ENCODE results near the gene CNTROB. TPM values are rescaled to one million over a fixed set of nuclear protein-coding genes. Genes with fewer than 3 reads are reported as not detected.

Gene CNTROB
- total RNA-seq, 5 donors from 2014 or later (not counting 1 experiment from before 2014, with no cell fraction given), result 28.9 to 34.9 (median 32.9) TPM

DNA sequence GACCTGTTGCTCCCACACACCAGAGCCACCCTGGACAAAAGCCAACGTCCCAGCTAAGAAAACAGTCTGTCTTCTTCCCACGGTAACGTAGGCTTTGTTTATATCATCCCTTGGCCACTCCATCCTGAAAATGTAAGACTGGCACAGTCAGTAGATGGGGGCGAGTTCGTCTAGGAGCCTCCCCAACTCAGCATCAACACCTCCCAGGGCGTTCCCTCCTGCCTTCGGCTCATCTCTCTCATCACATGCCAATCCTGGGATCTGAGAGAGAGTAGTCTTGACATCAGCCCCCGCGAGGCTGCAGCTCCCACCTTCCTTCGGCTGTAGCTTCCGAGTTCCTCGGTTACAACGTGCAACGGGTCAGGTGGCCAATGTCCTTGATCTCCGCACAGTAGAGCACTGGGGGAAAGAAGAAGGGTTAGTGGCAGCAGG is 16.8 kb upstream of the CNTROB start:
- 1% methylated on average over 9 of the region's 15 CpGs for WGBS (ENCODE audit: insufficient coverage)
- no peaks in the 10 kb centered on the region for H3K27me3 ChIP-seq (replicated peaks in 1 of 2; ENCODE audit: control insufficient read depth in 2 of 2, extremely low read depth in 1 of 2, insufficient read depth in 2 of 2, low read length in 1 of 2)
- H3K9me3 ChIP-seq, result no peaks in the 10 kb centered on the region
- CTCF ChIA-PET, result interaction anchor here (0.7 to 2.6 kb wide), 5 partner anchors 32 to 75 kb away, joined by 3 to 24 read pairs (median 3); partner anchors contain the start of gene NAA38 (in 1 of the 2)
- Mint-ChIP-seq H3K27me3 (no peaks in the 10 kb centered on the region), H3K27ac (peak overlapping the region; percentile 85 to 94), H3K36me3 (peaks cover 16% of the 10 kb centered on the region), H3K4me1 (peaks cover 27 to 36% (median 32%) of the 10 kb centered on the region in 3 donors), H3K4me3 (peak overlapping the region; percentile 83 to 92 (median 91)), H3K9me3 (no peaks in the 10 kb centered on the region)
- POLR2A ChIA-PET, result interaction anchor here (0.6 to 0.7 kb wide), 2 partner anchors 23 to 68 kb away, joined by 4 to 6 read pairs; no protein-coding TSS in a partner anchor
- peak in 2 of 35 experiments; percentile 12 to 27 for DNase-seq
- H3K4me3 ChIP-seq (ENCODE audit: control insufficient read depth in 1 of 2, extremely low read depth in 1 of 2, low read length in 1 of 2), result peak overlapping the region; percentile 65 to 77
- H3K36me3 ChIP-seq (ENCODE audit: control insufficient read depth in 2 of 2, extremely low read depth in 1 of 2, insufficient read depth in 1 of 2, low read length in 1 of 2), result peaks cover 16 to 18% of the 10 kb centered on the region in 2 donors
- peak in 3 of 4 experiments; percentile 37 to 46 (median 41) for ATAC-seq (replicated peaks in 1 of 4)
- H3K27ac ChIP-seq (ENCODE audit: low read length), result peak overlapping the region; percentile 70
- peaks cover 18 to 21% of the 10 kb centered on the region in 2 experiments for H3K4me1 ChIP-seq (ENCODE audit: control insufficient read depth in 1 of 2, extremely low read depth in 1 of 2, insufficient read depth in 2 of 2, low read length in 2 of 2)

DNA sequence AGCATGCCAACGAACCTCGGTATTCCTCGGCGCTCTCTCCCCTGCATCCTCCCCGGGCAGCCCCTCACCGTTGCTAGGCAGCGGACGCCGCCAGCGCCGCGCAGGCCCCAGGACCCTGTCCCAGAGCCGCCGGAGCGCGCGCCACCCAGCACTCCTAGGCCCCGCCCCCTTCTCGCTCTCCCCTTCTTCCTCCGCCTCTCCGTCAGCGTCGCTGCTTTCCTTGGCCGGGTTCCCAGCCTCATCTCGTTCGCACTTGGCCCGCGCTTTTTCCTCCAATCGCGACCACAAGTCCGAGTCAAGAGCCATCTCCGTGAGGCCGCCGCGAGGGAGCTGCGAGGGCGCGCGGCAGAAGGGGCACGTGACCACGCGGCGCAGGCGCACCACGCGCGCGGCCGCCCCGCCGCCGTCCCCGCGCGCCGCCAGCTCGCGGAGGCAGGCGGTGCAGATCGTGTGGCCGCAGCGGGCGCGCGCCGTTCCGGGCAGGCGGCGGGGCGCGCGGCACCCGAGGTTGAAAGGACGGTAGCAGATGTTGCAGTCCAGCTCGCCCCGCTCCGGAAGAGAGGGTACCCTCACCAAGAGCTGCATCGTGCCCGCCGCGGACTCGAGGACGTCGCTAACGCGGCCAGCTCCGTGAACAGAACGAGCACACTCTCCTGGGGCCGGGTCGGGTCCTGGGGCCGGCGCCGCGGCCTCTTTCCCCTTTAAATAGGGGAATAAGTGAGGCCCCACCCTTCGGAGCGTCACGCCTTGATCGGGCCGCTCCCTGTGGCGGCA is 16.2 kb upstream of the CNTROB start, which contains the start of gene RNF227:
Gene RNF227 (minus strand): TSS at position 679 of the 774 bp plus-strand sequence. CDS start 94 bp downstream, at position 585.
- 1% methylated on average over 94 of the region's 100 CpGs for WGBS (ENCODE audit: insufficient coverage)
- Mint-ChIP-seq H3K27ac (peak within 1 kb of the TSS; percentile 90 to 94), H3K36me3 (peaks cover 10% of the 10 kb centered on the region), H3K27me3 (no peaks in the 10 kb centered on the region), H3K4me1 (peaks cover 27 to 36% (median 32%) of the 10 kb centered on the region in 3 donors), H3K4me3 (peak within 1 kb of the TSS; percentile 83 to 92 (median 91)), H3K9me3 (no peaks in the 10 kb centered on the region)
- CTCF ChIA-PET, result interaction anchor here (0.5 to 2.6 kb wide), 9 partner anchors 16 to 390 kb away, joined by 3 to 24 read pairs (median 3); partner anchors contain the start of genes CNTROB (in 1 of the 2), NAA38 (in 1 of the 2) and TRAPPC1 (in 1 of the 2)
- H3K27me3 ChIP-seq (replicated peaks in 1 of 2; ENCODE audit: control insufficient read depth in 2 of 2, extremely low read depth in 1 of 2, insufficient read depth in 2 of 2, low read length in 1 of 2), result no peaks in the 10 kb centered on the region
- POLR2A ChIA-PET, result interaction anchor here (0.5 to 0.7 kb wide), 4 partner anchors 65 to 203 kb away, joined by 4 to 12 read pairs (median 4); no protein-coding TSS in a partner anchor
- peaks cover 18 to 21% of the 10 kb centered on the region in 2 experiments for H3K4me1 ChIP-seq (ENCODE audit: control insufficient read depth in 1 of 2, extremely low read depth in 1 of 2, insufficient read depth in 2 of 2, low read length in 2 of 2)
- DNase-seq, result peak; percentile 50 to 91 (median 68)
- ATAC-seq (replicated peaks in 1 of 4), result peak; percentile 81 to 82 (median 82)
- no peaks in the 10 kb centered on the region for H3K9me3 ChIP-seq
- H3K4me3 ChIP-seq (ENCODE audit: control insufficient read depth in 1 of 2, extremely low read depth in 1 of 2, low read length in 1 of 2), result peak within 1 kb of the TSS; percentile 65 to 77
- peaks cover 11 to 12% of the 10 kb centered on the region in 2 donors for H3K36me3 ChIP-seq (ENCODE audit: control insufficient read depth in 2 of 2, extremely low read depth in 1 of 2, insufficient read depth in 1 of 2, low read length in 1 of 2)
- peak within 1 kb of the TSS; percentile 85 for H3K27ac ChIP-seq (ENCODE audit: low read length)

DNA sequence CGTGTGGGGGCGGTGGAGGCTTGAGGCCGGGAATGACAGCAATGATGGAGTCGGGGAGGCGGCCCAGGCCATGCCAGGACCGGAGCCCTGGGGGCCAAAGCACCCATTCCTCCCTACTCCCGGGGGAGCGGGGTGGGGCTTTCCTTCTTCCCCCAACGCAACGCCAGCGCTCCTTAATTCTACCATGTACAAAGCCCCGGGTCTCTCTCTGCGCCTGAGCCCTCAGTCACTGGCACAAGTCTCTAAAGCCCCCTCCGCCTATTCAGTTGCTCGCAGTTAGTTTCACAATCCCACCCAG is 15.7 kb upstream of the CNTROB start:
- ChIA-PET CTCF (interaction anchor here (0.7 to 2.6 kb wide), 6 partner anchors 16 to 391 kb away, joined by 3 to 24 read pairs (median 3); partner anchors contain the start of genes CNTROB (in 1 of the 2), CYB5D1 (in 1 of the 2), NAA38 (in 1 of the 2) and TRAPPC1 (in 1 of the 2)), POLR2A (no interaction called here)
- DNase-seq (no peak), ATAC-seq (replicated peaks in 1 of 4) (no peak)
- H3K36me3 ChIP-seq (ENCODE audit: control insufficient read depth in 2 of 2, extremely low read depth in 1 of 2, insufficient read depth in 1 of 2, low read length in 1 of 2), result peaks cover 6 to 7% of the 10 kb centered on the region in 2 donors
- H3K4me1 ChIP-seq (ENCODE audit: control insufficient read depth in 1 of 2, extremely low read depth in 1 of 2, insufficient read depth in 2 of 2, low read length in 2 of 2), result peaks cover 18 to 21% of the 10 kb centered on the region in 2 experiments
- peak overlapping the region; percentile 85 for H3K27ac ChIP-seq (ENCODE audit: low read length)
- peak overlapping the region; percentile 83 to 92 (median 91) for H3K4me3 Mint-ChIP-seq
- 60% methylated on average over 11 of the region's 15 CpGs for WGBS (ENCODE audit: insufficient coverage)
- peaks cover 27 to 36% (median 32%) of the 10 kb centered on the region in 3 donors for H3K4me1 Mint-ChIP-seq
- peak overlapping the region; percentile 17 to 65 for H3K4me3 ChIP-seq (ENCODE audit: control insufficient read depth in 1 of 2, extremely low read depth in 1 of 2, low read length in 1 of 2)
- no peaks in the 10 kb centered on the region for H3K27me3 ChIP-seq (replicated peaks in 1 of 2; ENCODE audit: control insufficient read depth in 2 of 2, extremely low read depth in 1 of 2, insufficient read depth in 2 of 2, low read length in 1 of 2)
- no peaks in the 10 kb centered on the region for H3K9me3 Mint-ChIP-seq
- H3K27ac Mint-ChIP-seq, result peak overlapping the region; percentile 87 to 90
- H3K36me3 Mint-ChIP-seq, result peaks cover 5% of the 10 kb centered on the region
- H3K27me3 Mint-ChIP-seq, result no peaks in the 10 kb centered on the region
- no peaks in the 10 kb centered on the region for H3K9me3 ChIP-seq

DNA sequence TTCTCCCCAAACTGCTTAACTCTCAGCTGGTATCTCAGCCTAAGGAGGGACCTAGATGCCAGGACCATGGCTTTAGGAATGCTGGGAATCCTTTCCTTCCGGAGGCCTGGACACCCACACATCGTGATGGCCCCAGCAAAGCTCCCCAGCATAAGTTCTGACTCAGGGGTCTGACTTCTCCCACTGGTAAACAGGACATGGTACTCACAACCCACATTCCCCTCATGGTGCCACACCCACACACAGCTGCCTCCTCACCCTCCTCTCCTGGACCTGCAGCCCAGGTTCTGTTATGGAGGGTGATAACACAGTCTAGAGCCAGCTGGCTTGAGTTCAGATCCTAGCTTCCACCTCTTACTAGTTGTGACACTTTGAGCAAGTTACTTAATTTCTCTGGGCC is 15.2 kb upstream of the CNTROB start:
- Histone ChIP-seq H3K27ac (ENCODE audit: low read length) (peak overlapping the region; percentile 85), H3K4me1 (ENCODE audit: control insufficient read depth in 1 of 2, extremely low read depth in 1 of 2, insufficient read depth in 2 of 2, low read length in 2 of 2) (peaks cover 17 to 21% of the 10 kb centered on the region in 2 experiments), H3K9me3 (no peaks in the 10 kb centered on the region), H3K27me3 (replicated peaks in 1 of 2; ENCODE audit: control insufficient read depth in 2 of 2, extremely low read depth in 1 of 2, insufficient read depth in 2 of 2, low read length in 1 of 2) (no peaks in the 10 kb centered on the region), H3K36me3 (ENCODE audit: control insufficient read depth in 2 of 2, extremely low read depth in 1 of 2, insufficient read depth in 1 of 2, low read length in 1 of 2) (peaks cover 1 to 2% of the 10 kb centered on the region in 2 donors), H3K4me3 (ENCODE audit: control insufficient read depth in 1 of 2, extremely low read depth in 1 of 2, low read length in 1 of 2) (peak overlapping the region; percentile 17 to 65)
- Mint-ChIP-seq H3K4me3 (peak overlapping the region; percentile 83 to 92 (median 91)), H3K27ac (peak overlapping the region; percentile 87 to 90), H3K27me3 (no peaks in the 10 kb centered on the region), H3K9me3 (no peaks in the 10 kb centered on the region), H3K4me1 (peaks cover 30 to 34% (median 33%) of the 10 kb centered on the region in 3 donors), H3K36me3 (peaks cover 2% of the 10 kb centered on the region)
- ChIA-PET POLR2A (no interaction called here), CTCF (interaction anchor here in 1 of 2 donors (0.6 to 2.6 kb wide), 4 partner anchors 15 to 73 kb away, joined by 3 to 24 read pairs (median 6); partner anchors contain the start of genes CNTROB, CYB5D1, NAA38 and TRAPPC1)
- 100% methylated on average over 1 of the region's 2 CpGs for WGBS (ENCODE audit: insufficient coverage)
- ATAC-seq (replicated peaks in 1 of 4) (no peak), DNase-seq (no peak)

DNA sequence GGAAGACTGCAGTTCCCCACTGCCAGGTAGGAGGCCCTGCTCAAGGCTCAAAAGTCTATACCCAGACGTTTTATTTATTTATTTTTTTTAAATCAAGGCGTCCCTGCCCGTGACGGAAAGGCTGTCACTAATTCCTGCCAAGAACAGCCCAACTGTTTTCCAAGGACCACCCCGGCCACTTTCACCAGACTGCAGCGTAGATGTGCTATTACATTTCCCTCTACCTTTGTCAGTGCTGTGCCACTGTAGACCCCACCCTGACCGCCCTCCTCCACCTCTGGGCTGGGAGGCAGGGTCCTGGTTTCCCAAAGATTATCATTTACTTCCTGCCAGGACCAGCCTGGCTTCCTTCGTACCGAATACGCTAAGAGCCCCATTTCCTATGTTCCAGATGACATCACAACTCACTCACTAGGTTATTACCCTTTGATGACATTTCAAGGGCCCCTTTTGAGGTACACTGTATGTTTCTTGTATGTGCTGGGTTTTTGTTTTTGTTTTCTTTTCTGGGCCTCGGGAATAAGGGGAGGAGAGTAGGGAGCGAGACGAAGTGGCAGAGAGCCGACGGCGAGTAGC is 9.6 kb upstream of the CNTROB start:
- 54% methylated on average over 14 of the region's 16 CpGs for WGBS (ENCODE audit: insufficient coverage)
- ATAC-seq (replicated peaks in 1 of 4), result peak; percentile 28 to 76 (median 32)
- peak overlapping the region; percentile 76 to 84 (median 80) for H3K4me3 Mint-ChIP-seq
- H3K27ac ChIP-seq (ENCODE audit: low read length), result peak overlapping the region; percentile 80
- H3K4me1 ChIP-seq (ENCODE audit: control insufficient read depth in 1 of 2, extremely low read depth in 1 of 2, insufficient read depth in 2 of 2, low read length in 2 of 2), result peaks cover 3 to 18% of the 10 kb centered on the region in 2 experiments
- H3K27ac Mint-ChIP-seq, result peak overlapping the region; percentile 90 to 95
- H3K27me3 Mint-ChIP-seq, result no peaks in the 10 kb centered on the region
- H3K9me3 ChIP-seq, result no peaks in the 10 kb centered on the region
- H3K9me3 Mint-ChIP-seq, result no peaks in the 10 kb centered on the region
- CTCF ChIA-PET, result interaction anchor here in 1 of 2 donors (1.0 kb wide), 1 partner anchor 66 kb away, joined by 3 read pairs; no protein-coding TSS in a partner anchor
- POLR2A ChIA-PET, result no interaction called here
- H3K4me1 Mint-ChIP-seq, result peaks cover 17 to 24% (median 19%) of the 10 kb centered on the region in 3 donors
- H3K36me3 ChIP-seq (ENCODE audit: control insufficient read depth in 2 of 2, extremely low read depth in 1 of 2, insufficient read depth in 1 of 2, low read length in 1 of 2), result peaks cover 0 to 3% of the 10 kb centered on the region in 2 donors
- no peaks in the 10 kb centered on the region for H3K27me3 ChIP-seq (replicated peaks in 1 of 2; ENCODE audit: control insufficient read depth in 2 of 2, extremely low read depth in 1 of 2, insufficient read depth in 2 of 2, low read length in 1 of 2)
- H3K36me3 Mint-ChIP-seq, result no peaks in the 10 kb centered on the region
- H3K4me3 ChIP-seq (ENCODE audit: control insufficient read depth in 1 of 2, extremely low read depth in 1 of 2, low read length in 1 of 2), result peak overlapping the region; percentile 60 to 64
- no peak for DNase-seq
